Ishikawa (cell line): ENCODE results near the gene MACROD2.

ENCODE experiments used
- CEBPB ChIP-seq: IDR thresholded peaks from 2 replicates; pipeline ENCODE4 v1.6.1; 2012
- CREB1 ChIP-seq: IDR thresholded peaks from 2 replicates; pipeline ENCODE4 v1.6.1; 2012; ENCODE audit warnings: low read depth
- EGR1 ChIP-seq: IDR thresholded peaks from 2 replicates; pipeline ENCODE4 v1.6.1; 2012
- EP300 ChIP-seq: IDR thresholded peaks from 2 replicates; pipeline ENCODE4 v1.6.1; 2012; ENCODE audit warnings: borderline replicate concordance
- FOXM1 ChIP-seq: IDR thresholded peaks from 2 replicates; pipeline ENCODE4 v1.6.1; 2012; ENCODE audit warnings: low read depth, borderline replicate concordance
- MAX ChIP-seq: IDR thresholded peaks from 2 replicates; pipeline ENCODE4 v1.6.1; 2012
- NFIC ChIP-seq: IDR thresholded peaks from 2 replicates; pipeline ENCODE4 v1.6.1; 2012
- RAD21 ChIP-seq: IDR thresholded peaks from 2 replicates; pipeline ENCODE4 v1.6.1; 2012; ENCODE audit warnings: low read depth
- TAF1 ChIP-seq: IDR thresholded peaks from 2 replicates; pipeline ENCODE4 v1.6.1; 2012; ENCODE audit warnings: low read depth, mild to moderate bottlenecking
- TCF12 ChIP-seq: IDR thresholded peaks from 2 replicates; pipeline ENCODE4 v1.6.1; 2012; ENCODE audit warnings: low read depth
- TEAD4 ChIP-seq: IDR thresholded peaks from 2 replicates; pipeline ENCODE4 v1.6.1; 2012
- USF1 ChIP-seq: IDR thresholded peaks from 2 replicates; pipeline ENCODE4 v1.6.1; 2012
- YY1 ChIP-seq: IDR thresholded peaks from 2 replicates; pipeline ENCODE4 v1.6.1; 2012; ENCODE audit warnings: low read depth
- ZBTB7A ChIP-seq: IDR thresholded peaks from 2 replicates; pipeline ENCODE4 v1.6.1; 2012; ENCODE audit warnings: low read depth
- TF ChIP-seq, protein P1 (sequence below): IDR thresholded peaks from 2 replicates; pipeline ENCODE4 v1.6.1; 2012; ENCODE audit warnings: low read depth, mild to moderate bottlenecking

MACROD2 gene

DNA sequence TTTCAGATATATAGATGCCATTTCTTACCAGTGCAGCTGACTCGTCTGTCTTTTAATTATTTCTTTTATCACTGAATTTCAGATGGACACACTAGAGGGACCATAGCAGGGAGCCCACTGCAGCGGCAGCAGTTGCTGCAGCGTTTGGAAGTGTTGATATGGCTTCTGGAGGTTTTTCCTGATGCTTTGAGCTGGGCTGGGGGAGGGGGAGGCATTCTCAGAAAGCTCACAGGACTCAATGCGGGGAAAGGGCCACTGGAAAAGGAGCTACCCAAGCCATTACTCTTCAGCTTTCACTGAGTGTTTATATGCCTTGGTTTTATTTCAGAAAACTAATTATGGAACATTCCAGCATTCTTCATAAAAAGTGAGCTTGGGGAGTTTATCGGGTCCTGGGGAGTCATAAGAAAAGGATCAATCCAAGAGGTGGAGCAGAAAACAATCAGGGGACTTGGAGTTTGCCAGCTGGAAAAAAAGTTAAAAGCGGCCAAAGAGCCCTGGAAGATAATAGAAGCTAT is 1082.5 kb downstream of the MACROD2 start:
- TF ChIP-seq TEAD4 (no peak), FOXM1 (no peak), TCF12 (no peak), CEBPB (no peak), NFIC (no peak), ZBTB7A (no peak), EP300 (no peak), CREB1 (no peak), RAD21 (no peak), USF1 (no peak), EGR1 (no peak), TAF1 (no peak), MAX (no peak)

DNA sequence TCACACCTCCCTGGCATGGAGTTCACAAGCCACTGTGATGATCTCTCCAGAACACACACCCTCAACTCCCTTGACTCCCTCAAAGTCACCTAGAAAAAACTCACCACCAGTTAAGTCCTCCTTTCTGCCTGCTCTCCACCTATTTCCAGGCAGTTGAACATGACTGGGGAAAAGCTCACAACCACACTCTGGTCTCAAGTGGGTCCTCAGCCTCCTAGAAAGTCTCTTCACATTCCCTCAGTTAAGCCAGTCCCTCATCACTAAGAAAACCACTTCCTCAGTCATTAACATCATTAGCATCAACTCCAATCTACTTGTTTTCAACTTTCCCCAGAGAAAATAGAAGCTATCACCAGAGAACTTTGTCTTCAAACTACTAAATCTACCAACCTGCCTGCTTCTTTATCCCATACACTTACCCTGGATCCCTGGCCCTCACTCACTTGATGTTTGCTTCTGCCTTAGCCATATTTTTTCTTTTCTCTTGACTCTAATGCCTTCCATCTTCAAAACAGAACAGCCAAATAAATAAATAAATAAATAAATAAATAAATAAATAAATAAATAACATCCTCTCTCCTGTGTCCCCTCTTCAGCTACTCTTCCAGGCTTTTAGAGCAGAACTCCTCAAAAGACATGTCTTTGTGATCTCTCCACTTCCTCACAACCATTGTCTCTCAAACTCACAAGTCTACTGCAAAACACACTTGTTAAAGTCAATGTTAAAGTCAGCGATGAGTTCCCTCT is 1084.5 kb downstream of the MACROD2 start:
- no peak for TF ChIP-seq FOXM1
- TF ChIP-seq MAX, result no peak
- no peak for TF ChIP-seq ZBTB7A
- no peak for TF ChIP-seq YY1
- TF ChIP-seq TEAD4, result no peak
- TF ChIP-seq NFIC, result no peak
- no peak for TF ChIP-seq TAF1
- TF ChIP-seq CEBPB, result no peak
- TF ChIP-seq EGR1, result no peak
- TF ChIP-seq TCF12, result no peak
- TF ChIP-seq RAD21, result no peak
- TF ChIP-seq EP300, result no peak
- no peak for TF ChIP-seq USF1
- no peak for TF ChIP-seq CREB1
- TF ChIP-seq, protein P1, sequence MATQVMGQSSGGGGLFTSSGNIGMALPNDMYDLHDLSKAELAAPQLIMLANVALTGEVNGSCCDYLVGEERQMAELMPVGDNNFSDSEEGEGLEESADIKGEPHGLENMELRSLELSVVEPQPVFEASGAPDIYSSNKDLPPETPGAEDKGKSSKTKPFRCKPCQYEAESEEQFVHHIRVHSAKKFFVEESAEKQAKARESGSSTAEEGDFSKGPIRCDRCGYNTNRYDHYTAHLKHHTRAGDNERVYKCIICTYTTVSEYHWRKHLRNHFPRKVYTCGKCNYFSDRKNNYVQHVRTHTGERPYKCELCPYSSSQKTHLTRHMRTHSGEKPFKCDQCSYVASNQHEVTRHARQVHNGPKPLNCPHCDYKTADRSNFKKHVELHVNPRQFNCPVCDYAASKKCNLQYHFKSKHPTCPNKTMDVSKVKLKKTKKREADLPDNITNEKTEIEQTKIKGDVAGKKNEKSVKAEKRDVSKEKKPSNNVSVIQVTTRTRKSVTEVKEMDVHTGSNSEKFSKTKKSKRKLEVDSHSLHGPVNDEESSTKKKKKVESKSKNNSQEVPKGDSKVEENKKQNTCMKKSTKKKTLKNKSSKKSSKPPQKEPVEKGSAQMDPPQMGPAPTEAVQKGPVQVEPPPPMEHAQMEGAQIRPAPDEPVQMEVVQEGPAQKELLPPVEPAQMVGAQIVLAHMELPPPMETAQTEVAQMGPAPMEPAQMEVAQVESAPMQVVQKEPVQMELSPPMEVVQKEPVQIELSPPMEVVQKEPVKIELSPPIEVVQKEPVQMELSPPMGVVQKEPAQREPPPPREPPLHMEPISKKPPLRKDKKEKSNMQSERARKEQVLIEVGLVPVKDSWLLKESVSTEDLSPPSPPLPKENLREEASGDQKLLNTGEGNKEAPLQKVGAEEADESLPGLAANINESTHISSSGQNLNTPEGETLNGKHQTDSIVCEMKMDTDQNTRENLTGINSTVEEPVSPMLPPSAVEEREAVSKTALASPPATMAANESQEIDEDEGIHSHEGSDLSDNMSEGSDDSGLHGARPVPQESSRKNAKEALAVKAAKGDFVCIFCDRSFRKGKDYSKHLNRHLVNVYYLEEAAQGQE, result no peak

DNA sequence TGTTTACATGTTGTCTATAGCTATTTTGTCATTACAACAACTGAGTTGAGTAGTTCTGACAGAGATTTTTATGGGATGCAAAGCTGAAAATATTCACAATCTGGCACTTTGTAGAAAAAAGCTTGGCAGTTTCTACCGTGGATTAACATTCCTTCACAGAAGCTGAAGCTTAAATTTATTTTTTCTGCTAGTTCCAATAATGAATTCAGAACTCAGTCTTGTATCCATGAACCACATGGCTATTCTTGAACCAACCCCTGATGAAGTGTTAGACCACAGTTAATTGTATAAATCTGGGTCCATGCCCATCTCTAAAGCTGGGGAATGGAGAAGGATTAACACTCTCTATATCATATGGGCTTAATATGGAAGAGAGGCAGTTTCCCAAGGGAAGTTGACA is 1085.9 kb downstream of the MACROD2 start:
- no peak for TF ChIP-seq TCF12
- no peak for TF ChIP-seq EGR1

- TF ChIP-seq CREB1, result no peak
- TF ChIP-seq RAD21, result no peak
- TF ChIP-seq CEBPB, result no peak
- TF ChIP-seq, protein P1, result no peak
- TF ChIP-seq YY1, result no peak
- TF ChIP-seq TEAD4, result no peak
- TF ChIP-seq ZBTB7A, result no peak
- no peak for TF ChIP-seq TCF12
- no peak for TF ChIP-seq TAF1
- TF ChIP-seq MAX, result no peak
- TF ChIP-seq FOXM1, result no peak
- no peak for TF ChIP-seq EP300
- TF ChIP-seq NFIC, result no peak
- no peak for TF ChIP-seq USF1
- TF ChIP-seq EGR1, result no peak
Observed at GRCh38 chr20:15091421-15092037, 1096.2 kb downstream of the MACROD2 start.

- no peak for TF ChIP-seq NFIC
- no peak for TF ChIP-seq USF1
- TF ChIP-seq RAD21, result no peak
- no peak for TF ChIP-seq CREB1
- TF ChIP-seq YY1, result no peak
- TF ChIP-seq TEAD4, result no peak
- TF ChIP-seq EGR1, result no peak
- TF ChIP-seq ZBTB7A, result no peak
- TF ChIP-seq FOXM1, result no peak
- no peak for TF ChIP-seq CEBPB
Observed at GRCh38 chr20:15098351-15098750, 1103.0 kb downstream of the MACROD2 start.
